Measurements from ENCODE around the gene FBXO47.

GRCh38 chr17:38970804-38971203 lies 3.6 kb upstream of the FBXO47 start:
- no peak for TF ChIP-seq CTCF (IDR thresholded peaks at IDR 0.05)
- TF ChIP-seq POLR2AphosphoS5 (IDR thresholded peaks at IDR 0.05), result no peak
- no peak for TF ChIP-seq EP300 (IDR thresholded peaks at IDR 0.05)

Measured in esophagus muscularis mucosa (tissue), 4 donors.